Spleen (tissue), 11 donors: ENCODE data around the gene SLC23A1. TPM values are rescaled to one million over a fixed set of nuclear protein-coding genes. Genes with fewer than 3 reads are reported as not detected.

Source experiments
- DNase-seq: peaks from one replicate; pipeline ENCODE4 v3.0.0-alpha.2; 2020
- H3K27ac ChIP-seq, 8 donors: fragments of 200-600 bp; sonication (generic) in 7 of 8; 1 replicate in 4 of 8; 2 replicates in 4 of 8; pipeline versions ENCODE4 v1.5.0 to v1.8.0; 2016 to 2021; ENCODE audit warnings: inconsistent platforms in 4 of 8, mild to moderate bottlenecking in 4 of 8, moderate library complexity in 1 of 8
- H3K27me3 ChIP-seq, 7 donors: fragments of 200-600 bp; sonication (generic) in 6 of 7; replicated peaks in 1 of 7; 1 replicate in 4 of 7; 2 replicates in 3 of 7; pipeline versions ENCODE4 v1.5.0 to v1.8.0; 2016 to 2021; ENCODE audit warnings: inconsistent platforms in 3 of 7, mild to moderate bottlenecking in 1 of 7
- H3K36me3 ChIP-seq, 6 donors: fragments of 200-600 bp; sonication (generic) in 5 of 6; 1 replicate in 4 of 6; 2 replicates in 2 of 6; pipeline versions ENCODE4 v1.5.0 to v1.8.0; 2016 to 2021; ENCODE audit warnings: inconsistent platforms in 2 of 6
- H3K4me1 ChIP-seq, 6 donors: fragments of 200-600 bp; sonication (generic) in 5 of 6; 1 replicate in 3 of 6; 2 replicates in 3 of 6; pipeline versions ENCODE4 v1.5.0 to v1.8.0; 2016 to 2021; ENCODE audit warnings: inconsistent platforms in 3 of 6
- H3K4me3 ChIP-seq, 8 donors: fragments of 200-600 bp; sonication (generic) in 7 of 8; 1 replicate in 4 of 8; 2 replicates in 4 of 8; pipeline versions ENCODE4 v1.5.0 to v1.8.0; 2016 to 2021; ENCODE audit warnings: inconsistent platforms in 4 of 8, mild to moderate bottlenecking in 4 of 8, moderate library complexity in 2 of 8
- H3K9me3 ChIP-seq, 8 donors: fragments of 200-600 bp; sonication (generic) in 7 of 8; 1 replicate in 4 of 8; 2 replicates in 4 of 8; pipeline versions ENCODE4 v1.5.0 to v1.8.0; 2016 to 2021; ENCODE audit warnings: inconsistent platforms in 4 of 8
- CTCF ChIP-seq, 11 experiments: fragments of 200-600 bp in 7 of 11; fragments of 450-650 bp in 4 of 11; sonication (generic) in 4 of 11; IDR thresholded peaks in 8 of 11; conservative IDR thresholded peaks in 3 of 11; 1 replicate in 7 of 11; 2 replicates in 4 of 11; pipeline versions ENCODE4 v1.4.0 to v1.8.0; 2016 to 2021; ENCODE audit warnings: antibody characterized with exemption in 11 of 11, inconsistent platforms in 4 of 11, mild to moderate bottlenecking in 1 of 11
- POLR2A ChIP-seq, 3 donors: fragments of 450-650 bp; IDR thresholded peaks; one replicate each; pipeline ENCODE4 v1.5.1; 2017; ENCODE audit warnings: antibody characterized with exemption in 3 of 3, mild to moderate bottlenecking in 1 of 3
- POLR2AphosphoS5 ChIP-seq, 3 donors: sonication (generic); formaldehyde crosslinking; IDR thresholded peaks; one replicate each; pipeline ENCODE4 v1.5.1; 2017; ENCODE audit warnings: antibody characterized with exemption in 3 of 3
- WGBS, 5 donors: extraction: QIAGEN DNeasy Blood & Tissue Kit in 3 of 5; methylation state at CpG; one replicate each; pipeline versions ENCODE4 v1.1.5 to v1.1.7; 2013 to 2018; 5-methylcytosine and 5-hydroxymethylcytosine counted together
- intact Hi-C: fragments of 100-400 bp; cut with DNase I; formaldehyde crosslinking; loops from one replicate; pipeline ENCODE4 v1.15.0; 2023; ENCODE audit warnings: low total_unique reads
- polyA plus RNA-seq, 3 donors: library from polyadenylated mRNA; stranded (reverse); fragments of 200-250 nt; gene quantifications; one replicate each; pipeline ENCODE4 v1.2.1, GENCODE V29; 2013
- total RNA-seq, 7 donors: library from RNA; depleted of rRNA in 3 of 7; stranded (reverse); fragments of >200 nt in 3 of 7; fragmentation: NEBNext Ultra II Directional in 4 of 7; extraction: Animal tissue kit (Norgen Biotek cat#: 25700) in 4 of 7; gene quantifications; one replicate each; pipeline versions ENCODE4 v1.1.0 to v1.2.1, GENCODE V29; 2016 to 2021
- donor health status: healthy with polysubstance abuse.
- donor health status: DM: no; HTN: no; CAD: no; lungs with moderate emphysema.
- donor health status: DM: no; HTN: no; CAD: no.
- donor health status: Bipolar disorder and iron deficiency.
- donor health status: healthy.
- donor health status: DM: no; HTN: no; CAD: no.
- donor health status: DM: yes; HTN: yes; CAD: no.

SLC23A1 gene
- total and polyA plus RNA-seq, 10 donors, result 0.28 to 2.4 (median 1.2) TPM; not detected in 1

GRCh38 chr5:139377226-139377625 is 5.9 kb downstream of the SLC23A1 start:
- Histone ChIP-seq H3K36me3 (peaks cover 0 to 51% (median 2%) of the 10 kb centered on the region in 6 donors), H3K27ac (no peak overlapping the region), H3K27me3 (no peaks in the 10 kb centered on the region), H3K4me3 (no peak overlapping the region), H3K4me1 (peaks cover 0 to 6% (median 0%) of the 10 kb centered on the region in 6 donors), H3K9me3 (no peaks in the 10 kb centered on the region)
- 74 to 92% (median 89%) methylated on average over 3 of the region's 3 CpGs for WGBS, 5 donors
- peak; percentile 33 for DNase-seq
- intact Hi-C loops, result no loop called here
- peak in 1 of 3 donors; percentile 3 for TF ChIP-seq POLR2AphosphoS5 (IDR thresholded peaks at IDR 0.05)
- TF ChIP-seq POLR2A (IDR thresholded peaks at IDR 0.05), result no peak
- no peak for TF ChIP-seq CTCF (IDR thresholded peaks at IDR 0.05 in 8 of 11, conservative IDR thresholded peaks at IDR 0.05 in 3 of 11)

- H3K9me3 ChIP-seq, result no peaks in the 10 kb centered on the region
- no peak overlapping the region for H3K4me3 ChIP-seq
- H3K4me1 ChIP-seq, result peaks cover 0 to 3% (median 0%) of the 10 kb centered on the region in 6 donors
- intact Hi-C loops, result no loop called here
- H3K27ac ChIP-seq, result no peak overlapping the region
- peak; percentile 1 for DNase-seq
- no peak for TF ChIP-seq CTCF (IDR thresholded peaks at IDR 0.05 in 8 of 11, conservative IDR thresholded peaks at IDR 0.05 in 3 of 11)
- TF ChIP-seq POLR2A (IDR thresholded peaks at IDR 0.05), result no peak
- no peak for TF ChIP-seq POLR2AphosphoS5 (IDR thresholded peaks at IDR 0.05)
- no peaks in the 10 kb centered on the region for H3K27me3 ChIP-seq
- WGBS, 5 donors, result 86 to 91% (median 91%) methylated on average over 7 of the region's 7 CpGs
- H3K36me3 ChIP-seq, result peaks cover 0 to 60% (median 9%) of the 10 kb centered on the region in 6 donors
Observed at GRCh38 chr5:139376364-139376763, 6.7 kb downstream of the SLC23A1 start.

- no peak overlapping the region for H3K4me3 ChIP-seq
- DNase-seq, result peak; percentile 29
- TF ChIP-seq POLR2A (IDR thresholded peaks at IDR 0.05), result no peak
- no peak for TF ChIP-seq CTCF (IDR thresholded peaks at IDR 0.05 in 8 of 11, conservative IDR thresholded peaks at IDR 0.05 in 3 of 11)
- TF ChIP-seq POLR2AphosphoS5 (IDR thresholded peaks at IDR 0.05), result no peak
- H3K4me1 ChIP-seq, result peaks cover 0 to 10% (median 0%) of the 10 kb centered on the region in 6 donors
- 96 to 100% (median 96%) methylated on average over 1 to 2 of the region's 2 CpGs for WGBS, 5 donors
- no peaks in the 10 kb centered on the region for H3K27me3 ChIP-seq
- intact Hi-C loops, result no loop called here
- H3K36me3 ChIP-seq, result peaks cover 0 to 74% (median 18%) of the 10 kb centered on the region in 6 donors
- H3K9me3 ChIP-seq, result no peaks in the 10 kb centered on the region
- no peak overlapping the region for H3K27ac ChIP-seq
Observed at GRCh38 chr5:139374909-139375308, 8.2 kb downstream of the SLC23A1 start.

- Histone ChIP-seq H3K9me3 (no peaks in the 10 kb centered on the region), H3K4me3 (no peak overlapping the region), H3K27me3 (no peaks in the 10 kb centered on the region), H3K4me1 (peaks cover 0 to 10% (median 0%) of the 10 kb centered on the region in 6 donors), H3K27ac (no peak overlapping the region), H3K36me3 (peaks cover 0 to 86% (median 39%) of the 10 kb centered on the region in 6 donors)
- intact Hi-C loops, result no loop called here
- peak; percentile 13 for DNase-seq
- TF ChIP-seq CTCF (IDR thresholded peaks at IDR 0.05 in 8 of 11, conservative IDR thresholded peaks at IDR 0.05 in 3 of 11) (no peak), POLR2A (IDR thresholded peaks at IDR 0.05) (no peak), POLR2AphosphoS5 (IDR thresholded peaks at IDR 0.05) (no peak)
- WGBS, 5 donors, result 72 to 84% (median 78%) methylated on average over 6 to 7 of the region's 7 CpGs
Observed at GRCh38 chr5:139371482-139372435, 11.3 kb downstream of the SLC23A1 start.
